HepG2 (cell line): ENCODE results near the gene NIT2. TPM values are rescaled to one million over a fixed set of nuclear protein-coding genes. Genes with fewer than 3 reads are reported as not detected.

Experiments
- AHDC1 ChIP-seq: sonication (generic); formaldehyde crosslinking; IDR thresholded peaks from 2 replicates; pipeline ENCODE4 v1.5.1; 2020; ENCODE audit warnings: mild to moderate bottlenecking, missing genetic modification reagents, borderline replicate concordance
- CHCHD3 ChIP-seq: sonication (generic); formaldehyde crosslinking; IDR thresholded peaks from 2 replicates; pipeline ENCODE4 v1.8.0; 2022; ENCODE audit warnings: mild to moderate bottlenecking, missing genetic modification reagents, moderate library complexity
- DNMT3B ChIP-seq: conservative IDR thresholded peaks from 2 replicates; pipeline ENCODE4 v1.6.1; 2016; ENCODE audit warnings: missing biosample characterization, control low read depth
- DR1 ChIP-seq: sonication (generic); formaldehyde crosslinking; IDR thresholded peaks from 2 replicates; pipeline ENCODE4 v1.8.0; 2021; ENCODE audit warnings: mild to moderate bottlenecking, missing genetic modification reagents, inconsistent platforms
- HNF4G ChIP-seq, 2 experiments: sonication (generic) in 1 of 2; formaldehyde crosslinking in 1 of 2; IDR thresholded peaks; 2 replicates each; pipeline versions ENCODE4 v1.4.0 to v1.6.1; 2011 to 2020; ENCODE audit warnings: borderline replicate concordance in 2 of 2, low read depth in 2 of 2, mild to moderate bottlenecking in 2 of 2, low read length in 1 of 2, missing genetic modification reagents in 1 of 2, moderate library complexity in 1 of 2
- HOXD1 ChIP-seq: sonication (generic); formaldehyde crosslinking; IDR thresholded peaks from 2 replicates; pipeline ENCODE4 v1.5.0; 2020; ENCODE audit warnings: missing genetic modification reagents
- KDM1A ChIP-seq: IDR thresholded peaks from 2 replicates; pipeline ENCODE4 v1.6.1; 2016; ENCODE audit warnings: missing compliant biosample characterization
- NFYC ChIP-seq: IDR thresholded peaks from 2 replicates; pipeline ENCODE4 v1.6.1; 2016; ENCODE audit warnings: missing genetic modification reagents, missing compliant biosample characterization
- POLR2G ChIP-seq: fragments of 200-400 bp; formaldehyde crosslinking; IDR thresholded peaks from 2 replicates; pipeline ENCODE4 v1.6.1; 2018; ENCODE audit warnings: mild to moderate bottlenecking, low read depth, low read length, moderate library complexity
- REXO4 ChIP-seq: sonication (generic); formaldehyde crosslinking; IDR thresholded peaks from 2 replicates; pipeline ENCODE4 v1.8.0; 2022; ENCODE audit warnings: missing genetic modification reagents, mild to moderate bottlenecking, borderline replicate concordance
- THAP7 ChIP-seq: sonication (generic); formaldehyde crosslinking; IDR thresholded peaks from 2 replicates; pipeline ENCODE4 v1.8.1; 2023; ENCODE audit warnings: mild to moderate bottlenecking, missing genetic modification reagents
- TOE1 ChIP-seq: sonication (generic); formaldehyde crosslinking; IDR thresholded peaks from 2 replicates; pipeline ENCODE4 v1.4.0; 2020; ENCODE audit warnings: mild to moderate bottlenecking, missing genetic modification reagents
- ZFP36 ChIP-seq: fragments of 150-350 bp; IDR thresholded peaks from 2 replicates; pipeline ENCODE4 v1.6.1; 2018; ENCODE audit warnings: borderline replicate concordance, low read length, low read depth; ENCODE audit not compliant: partially characterized antibody
- ZFP37 ChIP-seq: sonication (generic); formaldehyde crosslinking; IDR thresholded peaks from 2 replicates; pipeline ENCODE4 v1.4.0; 2020; ENCODE audit warnings: missing genetic modification reagents, borderline replicate concordance
- ZNF446 ChIP-seq: sonication (generic); formaldehyde crosslinking; IDR thresholded peaks from 2 replicates; pipeline ENCODE4 v1.5.0; 2020; ENCODE audit warnings: mild to moderate bottlenecking, missing genetic modification reagents
- polyA plus RNA-seq, 8 experiments: library from polyadenylated mRNA; depleted of rRNA in 3 of 8; stranded (reverse) in 7 of 8; unstranded in 1 of 8; fragments of >200 nt; fragmentation: Illumina TruSeq in 4 of 8; extraction: Trizol in 4 of 8; gene quantifications; 2 replicates each; pipeline versions ENCODE4 v1.2.1 to v1.2.3, GENCODE V29; 2011 to 2016; ENCODE audit warnings: low read depth in 4 of 8, missing spikeins in 1 of 8, mixed read lengths in 1 of 8; ENCODE audit not compliant: insufficient read depth in 1 of 8
- total RNA-seq, 5 experiments: library from RNA; depleted of rRNA; stranded (reverse); fragments of >200 nt; fragmentation: Illumina TruSeq; extraction: Trizol; gene quantifications; 2 replicates each; pipeline ENCODE4 v1.2.3, GENCODE V29; 2016; ENCODE audit warnings: low read depth in 1 of 5
- TF ChIP-seq, protein P1 (sequence below): sonication (generic); formaldehyde crosslinking; IDR thresholded peaks from 2 replicates; pipeline ENCODE4 v1.4.0; 2020; ENCODE audit warnings: missing genetic modification reagents, borderline replicate concordance

Gene NIT2
- total and polyA plus RNA-seq, 2 of the 13 experiments (the other 11 are each of a cell fraction or from before 2014, with no cell fraction given): 43.4 to 49.1 TPM

DNA sequence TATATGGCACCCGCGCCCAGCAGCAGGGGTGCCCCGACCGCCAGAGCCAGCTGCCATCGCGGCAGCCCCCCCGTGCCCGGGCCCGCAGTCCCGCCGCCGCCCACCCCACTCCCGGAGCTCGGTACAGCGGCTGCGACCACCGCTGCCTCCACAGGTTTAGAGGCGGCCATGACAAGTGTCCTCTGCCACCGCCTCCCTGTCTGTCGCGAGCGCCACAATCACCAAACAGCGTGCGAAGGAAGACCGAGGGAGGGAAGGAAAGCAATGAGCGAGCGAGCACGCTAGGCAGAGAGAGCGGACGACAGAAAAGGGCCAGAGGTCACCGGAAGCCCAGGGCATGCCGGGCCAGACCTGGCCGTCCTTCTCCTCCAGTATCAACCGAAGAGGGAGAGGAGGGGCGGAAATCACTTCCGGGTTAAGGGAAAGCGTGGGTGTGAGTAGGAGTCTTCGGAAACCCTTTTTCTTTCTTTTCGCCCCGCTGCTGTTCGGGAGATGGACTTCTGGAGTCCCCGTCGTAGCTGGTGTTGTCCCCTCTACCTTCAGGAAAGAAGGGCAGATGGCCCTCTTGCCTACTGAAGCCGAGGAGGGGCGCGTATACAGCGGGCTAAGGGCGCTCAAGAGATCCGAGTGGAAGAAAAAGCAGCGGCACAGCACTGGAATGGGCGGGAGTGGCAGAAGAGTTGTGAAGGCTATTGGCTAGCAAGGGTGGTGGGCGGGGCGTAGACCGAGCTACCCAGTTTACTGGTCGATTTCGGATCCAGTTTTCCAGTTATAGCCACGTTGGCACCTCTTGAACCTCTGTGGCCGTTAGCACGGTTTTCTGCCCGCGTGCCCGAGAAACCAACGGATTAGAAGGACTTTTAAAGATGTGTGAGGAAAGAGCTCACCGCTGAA is 66.5 kb downstream of the NIT2 start, which contains the start of the genes LNP1 and TOMM70 (continued):
- TF ChIP-seq, protein P1, sequence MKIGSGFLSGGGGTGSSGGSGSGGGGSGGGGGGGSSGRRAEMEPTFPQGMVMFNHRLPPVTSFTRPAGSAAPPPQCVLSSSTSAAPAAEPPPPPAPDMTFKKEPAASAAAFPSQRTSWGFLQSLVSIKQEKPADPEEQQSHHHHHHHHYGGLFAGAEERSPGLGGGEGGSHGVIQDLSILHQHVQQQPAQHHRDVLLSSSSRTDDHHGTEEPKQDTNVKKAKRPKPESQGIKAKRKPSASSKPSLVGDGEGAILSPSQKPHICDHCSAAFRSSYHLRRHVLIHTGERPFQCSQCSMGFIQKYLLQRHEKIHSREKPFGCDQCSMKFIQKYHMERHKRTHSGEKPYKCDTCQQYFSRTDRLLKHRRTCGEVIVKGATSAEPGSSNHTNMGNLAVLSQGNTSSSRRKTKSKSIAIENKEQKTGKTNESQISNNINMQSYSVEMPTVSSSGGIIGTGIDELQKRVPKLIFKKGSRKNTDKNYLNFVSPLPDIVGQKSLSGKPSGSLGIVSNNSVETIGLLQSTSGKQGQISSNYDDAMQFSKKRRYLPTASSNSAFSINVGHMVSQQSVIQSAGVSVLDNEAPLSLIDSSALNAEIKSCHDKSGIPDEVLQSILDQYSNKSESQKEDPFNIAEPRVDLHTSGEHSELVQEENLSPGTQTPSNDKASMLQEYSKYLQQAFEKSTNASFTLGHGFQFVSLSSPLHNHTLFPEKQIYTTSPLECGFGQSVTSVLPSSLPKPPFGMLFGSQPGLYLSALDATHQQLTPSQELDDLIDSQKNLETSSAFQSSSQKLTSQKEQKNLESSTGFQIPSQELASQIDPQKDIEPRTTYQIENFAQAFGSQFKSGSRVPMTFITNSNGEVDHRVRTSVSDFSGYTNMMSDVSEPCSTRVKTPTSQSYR (CRISPR knock-in tag): no peak
- TF ChIP-seq ZNF446 (CRISPR knock-in tag) (0 out of 2 replicates have a peak, but pooled peaks have one; percentile 49), CHCHD3 (CRISPR knock-in tag) (no peak; the same call in 1 of the 2 replicates), NFYC (peak; percentile 78), THAP7 (CRISPR knock-in tag) (0 out of 2 replicates have a peak, but pooled peaks have one; percentile 43), KDM1A (CRISPR knock-in tag) (no peak), REXO4 (no peak), POLR2G (peak; percentile 97), HNF4G (IDR thresholded peaks at IDR 0.05; ENCODE audit: borderline replicate concordance, low read depth, low read length) (peak; percentile 65), HNF4G (CRISPR knock-in tag; IDR thresholded peaks at IDR 0.05; ENCODE audit: borderline replicate concordance, low read depth) (peak; percentile 34; the same call in 1 of the 2 replicates), ZFP37 (CRISPR knock-in tag) (no peak; the same call in 1 of the 2 replicates), ZFP36 (no peak), HOXD1 (CRISPR knock-in tag) (0 out of 2 replicates have a peak, but pooled peaks have one; percentile 21), DR1 (CRISPR knock-in tag) (peak; percentile 90), DNMT3B (peak; percentile 82; the same call in 1 of the 2 replicates), AHDC1 (CRISPR knock-in tag) (no peak), TOE1 (CRISPR knock-in tag) (no peak; the same call in 1 of the 2 replicates)
